ENCODE results near the gene AUNIP.

DNA sequence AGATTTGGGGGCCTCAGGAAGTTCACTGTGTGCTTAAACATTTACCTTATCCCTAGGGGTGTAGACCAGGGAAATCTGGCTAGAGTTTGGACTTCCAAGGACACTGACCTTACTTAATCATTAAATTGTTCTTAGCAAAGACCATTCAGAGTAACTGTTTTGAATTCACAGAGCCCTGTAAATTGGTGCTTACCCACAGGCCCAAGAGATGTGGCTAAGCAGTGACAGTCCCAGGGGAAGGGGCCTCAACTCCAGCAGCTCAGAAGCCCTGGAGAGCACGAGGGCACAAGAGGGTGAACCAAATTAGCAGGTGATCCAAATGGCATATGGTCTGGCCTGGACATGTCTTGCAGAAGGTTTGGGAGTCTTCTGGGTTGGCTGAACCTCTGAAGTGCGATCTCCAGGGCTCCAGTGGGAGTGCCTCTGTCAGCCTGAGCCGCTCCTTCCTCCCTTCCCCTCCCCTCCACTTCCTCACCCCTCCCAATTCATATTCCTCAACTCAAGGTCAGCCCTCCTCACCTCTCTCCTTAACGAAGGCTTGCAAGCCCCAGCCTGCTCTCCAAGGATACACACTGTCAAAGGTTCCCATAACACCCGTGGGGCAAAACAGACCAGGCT, 11.9 kb upstream of the AUNIP start:
- TF ChIP-seq, protein P1, sequence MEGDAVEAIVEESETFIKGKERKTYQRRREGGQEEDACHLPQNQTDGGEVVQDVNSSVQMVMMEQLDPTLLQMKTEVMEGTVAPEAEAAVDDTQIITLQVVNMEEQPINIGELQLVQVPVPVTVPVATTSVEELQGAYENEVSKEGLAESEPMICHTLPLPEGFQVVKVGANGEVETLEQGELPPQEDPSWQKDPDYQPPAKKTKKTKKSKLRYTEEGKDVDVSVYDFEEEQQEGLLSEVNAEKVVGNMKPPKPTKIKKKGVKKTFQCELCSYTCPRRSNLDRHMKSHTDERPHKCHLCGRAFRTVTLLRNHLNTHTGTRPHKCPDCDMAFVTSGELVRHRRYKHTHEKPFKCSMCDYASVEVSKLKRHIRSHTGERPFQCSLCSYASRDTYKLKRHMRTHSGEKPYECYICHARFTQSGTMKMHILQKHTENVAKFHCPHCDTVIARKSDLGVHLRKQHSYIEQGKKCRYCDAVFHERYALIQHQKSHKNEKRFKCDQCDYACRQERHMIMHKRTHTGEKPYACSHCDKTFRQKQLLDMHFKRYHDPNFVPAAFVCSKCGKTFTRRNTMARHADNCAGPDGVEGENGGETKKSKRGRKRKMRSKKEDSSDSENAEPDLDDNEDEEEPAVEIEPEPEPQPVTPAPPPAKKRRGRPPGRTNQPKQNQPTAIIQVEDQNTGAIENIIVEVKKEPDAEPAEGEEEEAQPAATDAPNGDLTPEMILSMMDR (IDR thresholded peaks at IDR 0.05; ENCODE audit: insufficient read depth, low read length, poor library complexity, severe bottlenecking): no peak
- TF ChIP-seq EZH2phosphoT487 (conservative IDR thresholded peaks at IDR 0.05; ENCODE audit: low read length): no peak
